GM12864 (cell line): ENCODE results near the gene GCLM.

Source experiments
- DNase-seq: peaks from one replicate; pipeline ENCODE4 v3.0.0-alpha.2; 2011; ENCODE audit warnings: low read depth
- H3K4me3 ChIP-seq: 2 replicates; pipeline ENCODE4 v1.5.1; 2011; ENCODE audit warnings: mild to moderate bottlenecking, low read depth, low read length, control low read depth
- TF ChIP-seq, protein P1 (sequence below): IDR thresholded peaks from 2 replicates; pipeline ENCODE4 v1.5.1; 2011; ENCODE audit warnings: low read depth, mild to moderate bottlenecking, moderate library complexity, low read length, control low read depth, inconsistent platforms; ENCODE audit errors: missing control alignments

The GCLM gene

DNA sequence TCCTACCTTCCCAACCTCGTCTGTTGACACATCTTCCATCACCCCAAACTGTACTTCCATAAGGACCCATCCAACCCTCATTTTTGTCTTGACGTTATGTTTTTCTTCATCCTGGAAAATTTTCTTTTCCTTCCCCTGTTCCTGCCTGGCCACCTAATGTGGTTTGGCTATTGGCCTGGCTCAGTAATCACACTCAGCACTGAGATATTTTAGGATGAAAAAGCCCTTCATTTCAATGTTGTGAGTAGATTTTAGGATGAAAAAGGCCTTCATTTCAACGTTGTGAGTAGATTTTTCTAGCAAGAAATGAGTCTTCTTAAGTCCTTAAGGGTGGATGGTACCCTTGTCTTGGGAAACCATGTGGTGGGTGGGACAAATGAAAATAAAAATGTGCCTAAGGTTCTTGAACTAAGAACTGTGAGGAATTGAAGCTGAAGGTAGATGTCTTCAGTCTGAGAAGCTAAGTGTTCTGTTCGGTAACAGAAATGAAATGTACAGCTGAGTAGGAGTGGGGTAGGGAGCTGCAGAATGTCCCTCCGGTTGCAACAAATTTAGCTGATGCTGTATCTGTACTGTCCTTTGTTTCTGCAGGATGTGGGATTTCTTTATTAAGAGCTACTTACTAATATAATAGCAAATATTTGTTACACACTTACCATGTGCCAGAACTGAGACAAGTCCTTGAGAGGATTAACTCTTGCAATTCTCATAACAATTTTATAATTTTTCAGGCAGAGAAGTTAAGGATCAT is 66.3 kb downstream of the GCLM start:
- H3K4me3 ChIP-seq: no peak overlapping the region
- TF ChIP-seq, protein P1, sequence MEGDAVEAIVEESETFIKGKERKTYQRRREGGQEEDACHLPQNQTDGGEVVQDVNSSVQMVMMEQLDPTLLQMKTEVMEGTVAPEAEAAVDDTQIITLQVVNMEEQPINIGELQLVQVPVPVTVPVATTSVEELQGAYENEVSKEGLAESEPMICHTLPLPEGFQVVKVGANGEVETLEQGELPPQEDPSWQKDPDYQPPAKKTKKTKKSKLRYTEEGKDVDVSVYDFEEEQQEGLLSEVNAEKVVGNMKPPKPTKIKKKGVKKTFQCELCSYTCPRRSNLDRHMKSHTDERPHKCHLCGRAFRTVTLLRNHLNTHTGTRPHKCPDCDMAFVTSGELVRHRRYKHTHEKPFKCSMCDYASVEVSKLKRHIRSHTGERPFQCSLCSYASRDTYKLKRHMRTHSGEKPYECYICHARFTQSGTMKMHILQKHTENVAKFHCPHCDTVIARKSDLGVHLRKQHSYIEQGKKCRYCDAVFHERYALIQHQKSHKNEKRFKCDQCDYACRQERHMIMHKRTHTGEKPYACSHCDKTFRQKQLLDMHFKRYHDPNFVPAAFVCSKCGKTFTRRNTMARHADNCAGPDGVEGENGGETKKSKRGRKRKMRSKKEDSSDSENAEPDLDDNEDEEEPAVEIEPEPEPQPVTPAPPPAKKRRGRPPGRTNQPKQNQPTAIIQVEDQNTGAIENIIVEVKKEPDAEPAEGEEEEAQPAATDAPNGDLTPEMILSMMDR: no peak
- DNase-seq: no peak

DNA sequence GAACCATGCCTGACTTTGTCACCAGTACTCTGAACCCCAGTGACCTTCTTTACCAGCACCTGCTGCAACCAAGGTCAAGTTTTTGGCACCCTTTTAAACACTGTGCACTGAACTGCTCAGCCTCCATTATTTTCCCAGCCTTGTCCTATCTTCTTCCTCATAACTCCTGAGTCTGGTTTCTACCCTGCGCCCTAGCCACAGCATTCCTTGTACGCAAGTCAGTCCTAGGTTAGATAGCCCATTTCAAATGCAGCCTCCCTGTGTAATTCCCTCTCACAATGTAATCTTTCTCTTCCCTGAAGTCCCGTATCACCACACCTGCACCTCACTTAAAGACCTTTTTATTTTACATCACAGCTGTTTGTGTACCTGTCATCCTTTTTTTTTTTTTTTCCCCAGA is 67.5 kb downstream of the GCLM start:
- TF ChIP-seq, protein P1: no peak
- no peak overlapping the region for H3K4me3 ChIP-seq
- DNase-seq: no peak

DNA sequence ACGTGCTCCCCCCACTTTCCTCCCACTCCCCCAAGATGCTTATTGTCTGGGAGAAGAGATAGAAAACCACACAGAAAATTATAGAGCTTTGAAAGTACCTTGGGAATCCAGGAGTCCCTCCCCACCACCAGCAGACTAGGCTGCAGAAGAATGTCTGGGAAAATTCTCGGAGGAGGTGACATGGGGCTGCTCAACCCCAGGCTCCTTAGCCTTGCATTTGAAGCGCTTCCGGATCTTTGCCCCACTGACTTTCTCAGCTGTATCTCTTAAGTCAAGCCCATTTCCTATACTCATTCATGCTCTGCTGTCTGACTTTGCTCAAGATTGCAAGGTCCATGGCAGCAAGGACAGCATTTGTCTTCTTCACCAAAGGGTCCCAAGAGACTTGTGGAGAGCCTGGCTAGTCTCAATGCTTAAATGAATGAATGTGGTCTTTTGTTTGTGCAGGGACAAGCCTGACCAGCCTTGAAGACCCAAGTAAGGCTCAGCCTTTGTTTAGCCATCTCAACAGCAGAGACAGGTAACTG is 68.2 kb downstream of the GCLM start:
- no peak overlapping the region for H3K4me3 ChIP-seq
- TF ChIP-seq, protein P1: no peak
- DNase-seq: no peak

DNA sequence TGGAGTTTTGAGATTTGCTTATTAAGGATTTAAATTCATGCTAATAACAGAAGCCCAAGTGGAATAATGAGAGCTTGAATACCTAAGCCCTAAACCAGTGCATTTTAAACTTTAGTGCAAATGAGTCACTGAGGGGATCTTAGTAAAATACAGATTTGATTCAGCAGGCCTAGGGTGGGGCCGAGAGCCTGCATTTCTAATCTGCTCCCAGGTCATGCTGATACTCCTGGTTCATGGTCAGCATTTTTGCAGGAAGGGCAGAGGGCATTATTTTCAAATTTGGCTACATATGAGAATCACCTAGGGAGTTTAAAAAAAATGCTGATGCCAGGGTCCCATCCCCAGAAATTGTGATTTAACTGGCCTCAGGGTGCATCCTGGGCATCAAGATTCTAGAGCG is 69.5 kb downstream of the GCLM start:
- no peak overlapping the region for H3K4me3 ChIP-seq
- TF ChIP-seq, protein P1: no peak

DNA sequence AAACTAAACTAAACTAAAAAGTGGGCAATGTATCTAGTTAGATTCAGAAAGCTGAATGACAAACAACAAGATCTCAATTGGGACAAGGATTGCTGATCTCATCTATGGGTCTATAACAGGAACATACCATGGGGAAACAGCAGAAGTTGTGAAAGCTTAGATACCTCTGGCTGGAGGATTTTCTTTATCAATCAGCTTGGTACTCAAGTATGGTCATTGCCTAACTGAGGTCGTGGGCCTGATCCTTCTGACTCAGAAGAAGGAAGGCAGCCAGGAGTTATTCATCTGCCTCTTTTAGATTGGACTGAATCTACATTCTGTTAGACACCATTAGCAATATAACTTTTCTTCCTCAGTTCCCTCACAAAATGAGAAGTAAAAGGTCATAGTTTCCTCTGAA is 69.9 kb downstream of the GCLM start:
- DNase-seq: no peak
- H3K4me3 ChIP-seq: no peak overlapping the region
- TF ChIP-seq, protein P1: no peak

More for the DNA sequence above, 69.5 kb downstream of the GCLM start:
- DNase-seq: no peak

DNA sequence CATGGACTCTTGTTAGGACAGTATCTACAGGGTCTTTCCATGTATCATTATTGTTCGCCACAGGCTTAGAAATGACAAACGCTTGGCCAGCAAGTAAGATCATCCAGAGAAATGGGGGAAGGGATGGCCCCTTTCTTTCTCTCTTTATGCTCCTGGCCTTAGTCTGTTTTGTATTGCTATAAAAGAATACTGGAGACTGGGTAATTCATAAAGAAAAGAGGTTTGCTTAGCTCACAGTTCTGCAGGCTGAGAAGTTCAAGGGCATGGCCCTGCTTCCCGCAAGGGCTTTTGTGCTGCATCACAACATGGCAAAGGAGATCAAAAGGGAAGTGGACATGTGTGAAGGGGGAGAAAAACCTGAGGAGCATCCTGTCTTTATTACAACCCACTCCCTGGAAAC is 71.3 kb downstream of the GCLM start:
- DNase-seq: no peak
- H3K4me3 ChIP-seq: no peak overlapping the region
- TF ChIP-seq, protein P1: no peak
